ENCODE data around the gene SLC38A3. TPM values are rescaled to one million over a fixed set of nuclear protein-coding genes. Genes with fewer than 3 reads are reported as not detected.

Gene SLC38A3
- total and polyA plus RNA-seq, 4 experiments from 2014 or later = not detected

GRCh38 chr3:50201573-50202315 is 3.3 kb upstream of the SLC38A3 start:
- Histone ChIP-seq H3K27ac (ENCODE audit: low read depth, low read length) (no peak overlapping the region), H3K27me3 (ENCODE audit: insufficient read depth, low read length) (peaks cover 23% of the 10 kb centered on the region), H3K36me3 (ENCODE audit: insufficient read depth, low read length) (no peaks in the 10 kb centered on the region), H3K4me1 (ENCODE audit: insufficient read depth, low read length) (peaks cover 13% of the 10 kb centered on the region), H3K4me3 (ENCODE audit: low read length in 2 of 2) (no peak overlapping the region), H3K9me3 (ENCODE audit: control insufficient read depth in 1 of 2, low read length in 2 of 2) (no peaks in the 10 kb centered on the region)
- CTCF ChIA-PET (ENCODE audit: partially characterized antibody) = interaction anchor here (2.0 to 3.4 kb wide), 2 partner anchors 24 to 45 kb away, joined by 6 to 17 read pairs; no protein-coding TSS in a partner anchor
- DNase-seq = no peak
- peak overlapping the region in 1 of 7 donors; percentile 51 for H3K27ac Mint-ChIP-seq
- no peaks in the 10 kb centered on the region for H3K36me3 Mint-ChIP-seq
- H3K27me3 Mint-ChIP-seq = peaks cover 30 to 33% of the 10 kb centered on the region in 2 donors
- H3K4me1 Mint-ChIP-seq = peaks cover 0 to 4% (median under 1%) of the 10 kb centered on the region in 4 donors
- POLR2A ChIA-PET (ENCODE audit: partially characterized antibody) = no interaction called here
- intact Hi-C loops (cut with micrococcal nuclease) = no loop called here
- no peak overlapping the region for H3K4me3 Mint-ChIP-seq
- peaks cover 0 to 4% (median 0%) of the 10 kb centered on the region in 8 donors for H3K9me3 Mint-ChIP-seq

- H3K4me1 ChIP-seq (ENCODE audit: insufficient read depth, low read length) = peaks cover 13% of the 10 kb centered on the region
- H3K27ac ChIP-seq (ENCODE audit: low read depth, low read length) = no peak overlapping the region
- peaks cover 23% of the 10 kb centered on the region for H3K27me3 ChIP-seq (ENCODE audit: insufficient read depth, low read length)
- no peaks in the 10 kb centered on the region for H3K36me3 ChIP-seq (ENCODE audit: insufficient read depth, low read length)
- H3K4me3 Mint-ChIP-seq = no peak overlapping the region
- peaks cover 0 to 4% (median 0%) of the 10 kb centered on the region in 8 donors for H3K9me3 Mint-ChIP-seq
- H3K4me3 ChIP-seq (ENCODE audit: low read length in 2 of 2) = no peak overlapping the region
- no peaks in the 10 kb centered on the region for H3K36me3 Mint-ChIP-seq
- H3K27me3 Mint-ChIP-seq = peaks cover 33 to 34% of the 10 kb centered on the region in 2 donors
- peaks cover 0 to 4% (median under 1%) of the 10 kb centered on the region in 4 donors for H3K4me1 Mint-ChIP-seq
- ChIA-PET POLR2A (ENCODE audit: partially characterized antibody) (interaction anchor here (1.3 kb wide), 1 partner anchor 8 kb away, joined by 4 read pairs; no protein-coding TSS in a partner anchor), CTCF (ENCODE audit: partially characterized antibody) (interaction anchor here (2.0 to 3.4 kb wide), 3 partner anchors 8 to 44 kb away, joined by 6 to 17 read pairs (median 11); no protein-coding TSS in a partner anchor)
- intact Hi-C loops (cut with micrococcal nuclease) = no loop called here
- H3K27ac Mint-ChIP-seq = no peak overlapping the region
- DNase-seq = no peak
- H3K9me3 ChIP-seq (ENCODE audit: control insufficient read depth in 1 of 2, low read length in 2 of 2) = no peaks in the 10 kb centered on the region
Observed at GRCh38 chr3:50202353-50203112, 2.5 kb upstream of the SLC38A3 start.

GRCh38 chr3:50203113-50203808 is 1.8 kb upstream of the SLC38A3 start:
- H3K27me3 ChIP-seq (ENCODE audit: insufficient read depth, low read length) = peaks cover 23% of the 10 kb centered on the region

GRCh38 chr3:50203809-50204803 is 965 bp upstream of the SLC38A3 start:
- Histone ChIP-seq H3K27me3 (ENCODE audit: insufficient read depth, low read length) (peaks cover 23% of the 10 kb centered on the region), H3K36me3 (ENCODE audit: insufficient read depth, low read length) (no peaks in the 10 kb centered on the region), H3K4me3 (ENCODE audit: low read length in 2 of 2) (no peak overlapping the region), H3K9me3 (ENCODE audit: control insufficient read depth in 1 of 2, low read length in 2 of 2) (no peaks in the 10 kb centered on the region), H3K27ac (ENCODE audit: low read depth, low read length) (no peak overlapping the region), H3K4me1 (ENCODE audit: insufficient read depth, low read length) (peaks cover 13% of the 10 kb centered on the region)
- Mint-ChIP-seq H3K4me3 (peak overlapping the region in 2 of 8 donors; percentile 35 to 48), H3K27me3 (peaks cover 37% of the 10 kb centered on the region in 2 donors), H3K36me3 (no peaks in the 10 kb centered on the region), H3K4me1 (peaks cover 0 to 4% (median under 1%) of the 10 kb centered on the region in 4 donors), H3K9me3 (peaks cover 0 to 4% (median 0%) of the 10 kb centered on the region in 8 donors), H3K27ac (no peak overlapping the region)
- intact Hi-C loops (cut with micrococcal nuclease) = no loop called here
- POLR2A ChIA-PET (ENCODE audit: partially characterized antibody) = interaction anchor here (1.3 kb wide), 1 partner anchor 9 kb away, joined by 4 read pairs; no protein-coding TSS in a partner anchor
- CTCF ChIA-PET (ENCODE audit: partially characterized antibody) = interaction anchor here (1.2 to 3.4 kb wide), 5 partner anchors 10 to 43 kb away, joined by 3 to 17 read pairs (median 6); partner anchors contain the start of gene GNAT1
- no peak for DNase-seq

More at GRCh38 chr3:50203113-50203808, 1.8 kb upstream of the SLC38A3 start:
- Mint-ChIP-seq H3K4me3 (no peak overlapping the region), H3K27me3 (peaks cover 33 to 35% of the 10 kb centered on the region in 2 donors), H3K27ac (no peak overlapping the region), H3K4me1 (peaks cover 0 to 4% (median under 1%) of the 10 kb centered on the region in 4 donors), H3K9me3 (peaks cover 0 to 4% (median 0%) of the 10 kb centered on the region in 8 donors), H3K36me3 (no peaks in the 10 kb centered on the region)
- ChIA-PET CTCF (ENCODE audit: partially characterized antibody) (interaction anchor here (1.2 to 3.4 kb wide), 5 partner anchors 9 to 43 kb away, joined by 3 to 17 read pairs (median 6); partner anchors contain the start of gene GNAT1), POLR2A (ENCODE audit: partially characterized antibody) (interaction anchor here (1.3 kb wide), 1 partner anchor 9 kb away, joined by 4 read pairs; no protein-coding TSS in a partner anchor)
- no peaks in the 10 kb centered on the region for H3K36me3 ChIP-seq (ENCODE audit: insufficient read depth, low read length)
- no peak for DNase-seq
- H3K27ac ChIP-seq (ENCODE audit: low read depth, low read length) = no peak overlapping the region
- H3K4me3 ChIP-seq (ENCODE audit: low read length in 2 of 2) = no peak overlapping the region
- peaks cover 13% of the 10 kb centered on the region for H3K4me1 ChIP-seq (ENCODE audit: insufficient read depth, low read length)
- no peaks in the 10 kb centered on the region for H3K9me3 ChIP-seq (ENCODE audit: control insufficient read depth in 1 of 2, low read length in 2 of 2)
- intact Hi-C loops (cut with micrococcal nuclease) = no loop called here

GRCh38 chr3:50205413-50206276 is 574 bp downstream of the SLC38A3 start:
- H3K27me3 ChIP-seq (ENCODE audit: insufficient read depth, low read length) = peaks cover 23% of the 10 kb centered on the region
- H3K36me3 ChIP-seq (ENCODE audit: insufficient read depth, low read length) = no peaks in the 10 kb centered on the region
- no peaks in the 10 kb centered on the region for H3K9me3 ChIP-seq (ENCODE audit: control insufficient read depth in 1 of 2, low read length in 2 of 2)
- peak in 3 of 5 donors; percentile 16 to 59 (median 21) for DNase-seq
- no peak overlapping the region for H3K27ac Mint-ChIP-seq
- peaks cover 0 to 4% (median 0%) of the 10 kb centered on the region in 8 donors for H3K9me3 Mint-ChIP-seq
- ChIA-PET POLR2A (ENCODE audit: partially characterized antibody) (interaction anchor here (0.6 to 1.1 kb wide), 2 partner anchors 11 to 59 kb away, joined by 3 to 5 read pairs; no protein-coding TSS in a partner anchor), CTCF (ENCODE audit: partially characterized antibody) (interaction anchor here (0.6 to 3.4 kb wide), 3 partner anchors 11 to 20 kb away, joined by 3 to 17 read pairs (median 11); no protein-coding TSS in a partner anchor)
- H3K27ac ChIP-seq (ENCODE audit: low read depth, low read length) = no peak overlapping the region
- H3K4me3 Mint-ChIP-seq = peak overlapping the region in 5 of 8 donors; percentile 9 to 41 (median 21)
- intact Hi-C loops (cut with micrococcal nuclease) = no loop called here
- peaks cover 0 to 4% (median under 1%) of the 10 kb centered on the region in 4 donors for H3K4me1 Mint-ChIP-seq
- no peaks in the 10 kb centered on the region for H3K36me3 Mint-ChIP-seq
- peaks cover 13% of the 10 kb centered on the region for H3K4me1 ChIP-seq (ENCODE audit: insufficient read depth, low read length)
- H3K27me3 Mint-ChIP-seq = peaks cover 34 to 35% of the 10 kb centered on the region in 2 donors
- H3K4me3 ChIP-seq (ENCODE audit: low read length in 2 of 2) = no peak overlapping the region
